ENCODE data around the gene PATJ.
"Not testable (repeated sequence)": the region's sequence is repeated elsewhere in the genome, so short reads cannot be mapped to it uniquely, and the experiment has no call there.

Gene PATJ

DNA sequence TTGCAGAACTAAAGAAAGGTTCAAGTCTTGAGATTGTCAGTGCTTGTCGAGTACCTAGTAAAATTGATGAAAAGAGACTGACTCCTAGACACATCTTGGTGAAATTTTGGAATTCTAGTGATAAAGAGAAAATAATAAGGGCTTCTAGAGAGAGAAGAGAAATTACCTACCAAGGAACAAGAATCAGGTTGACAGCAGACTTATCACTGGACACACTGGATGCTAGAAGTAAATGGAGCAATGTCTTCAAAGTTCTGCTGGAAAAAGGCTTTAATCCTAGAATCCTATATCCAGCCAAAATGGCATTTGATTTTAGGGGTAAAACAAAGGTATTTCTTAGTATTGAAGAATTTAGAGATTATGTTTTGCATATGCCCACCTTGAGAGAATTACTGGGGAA is 468.7 kb downstream of the PATJ start:
- DNase-seq (ENCODE audit: low spot score) = no peak

- DNase-seq (ENCODE audit: low spot score) = no peak
These were observed 470.1 kb downstream of the PATJ start for GRCh38 chr1:62212411-62212810.

GRCh38 chr1:62213075-62213914 is 471.0 kb downstream of the PATJ start:
- no peak for DNase-seq (ENCODE audit: low spot score)

DNA sequence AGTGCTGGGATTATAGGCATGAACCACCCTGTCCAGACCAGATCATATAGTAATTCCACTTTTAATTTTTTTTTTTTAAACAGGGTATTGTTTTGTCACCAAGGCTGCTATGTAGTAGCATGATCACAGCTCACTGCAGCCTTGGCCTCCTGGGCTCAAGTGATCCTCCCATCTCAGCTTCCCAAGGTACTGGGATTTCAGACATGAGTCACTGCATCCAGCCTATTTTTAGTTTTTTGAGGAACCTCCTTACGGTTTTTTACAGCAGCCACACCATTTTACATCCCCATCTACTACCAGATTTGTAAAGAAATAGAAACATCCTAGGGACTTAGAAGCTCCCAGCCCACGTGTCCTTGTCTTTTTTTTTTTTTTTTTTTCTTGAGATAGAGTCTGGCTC is 476.3 kb downstream of the PATJ start:
- DNase-seq (ENCODE audit: low spot score) = no peak

DNA sequence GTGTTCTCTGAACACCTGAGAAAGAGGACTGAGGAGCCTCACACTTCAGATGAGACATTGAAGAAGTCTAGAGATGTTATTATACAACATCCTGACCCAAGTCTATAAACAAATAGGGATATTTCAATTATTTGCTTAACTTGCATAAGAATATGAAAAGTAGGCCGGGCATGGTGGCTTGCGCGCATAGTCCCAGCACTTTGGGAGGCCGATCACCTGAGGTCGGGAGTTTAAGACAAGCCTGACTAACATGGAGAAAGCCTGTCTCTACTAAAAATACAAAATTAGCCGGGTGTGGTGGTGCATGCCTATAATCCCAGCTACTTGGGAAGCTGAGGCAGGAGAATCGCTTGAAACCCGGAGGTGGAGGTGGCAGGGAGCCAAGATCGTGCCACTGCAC is 478.2 kb downstream of the PATJ start:
- DNase-seq (ENCODE audit: low spot score) = not testable (repeated sequence)

DNA sequence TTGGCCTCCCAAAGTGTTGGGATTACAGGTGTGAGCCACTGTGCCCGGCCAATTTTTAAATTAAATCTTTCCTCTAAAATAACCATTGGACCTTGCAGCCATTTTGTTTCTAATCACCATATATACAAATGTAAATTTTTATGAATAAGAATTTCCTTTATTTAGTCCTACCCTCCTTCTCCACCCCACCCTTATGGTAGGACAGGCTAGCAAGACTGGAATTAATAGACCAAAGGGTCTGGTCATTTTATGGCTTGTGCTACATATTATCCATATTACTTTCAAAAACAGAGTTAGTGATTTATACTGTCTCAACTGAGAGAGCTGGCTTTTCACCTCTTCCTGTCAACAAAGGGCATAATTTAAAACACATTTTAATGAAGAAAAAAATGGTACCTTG is 478.9 kb downstream of the PATJ start:
- DNase-seq (ENCODE audit: low spot score) = no peak

DNA sequence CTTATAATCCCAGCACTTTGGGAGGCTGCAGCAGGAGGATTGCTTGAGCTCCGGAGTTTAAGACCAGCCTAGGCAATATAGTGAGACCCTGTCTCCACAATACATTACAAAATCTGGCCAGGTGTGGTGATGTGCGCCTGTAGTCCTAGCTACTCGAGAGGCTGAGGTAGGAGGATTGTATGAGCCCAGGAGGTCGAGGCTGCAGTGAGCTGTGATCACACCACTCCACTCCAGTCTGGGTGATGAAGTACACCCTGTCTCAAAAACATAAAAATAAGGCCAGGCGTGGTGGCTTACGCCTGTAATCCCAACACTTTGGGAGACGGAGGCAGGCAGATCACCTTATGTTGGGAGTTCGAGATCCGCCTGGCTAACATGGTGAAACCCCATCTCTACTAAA is 480.0 kb downstream of the PATJ start:
- no peak for DNase-seq (ENCODE audit: low spot score)

GRCh38 chr1:62224182-62224581 is 481.9 kb downstream of the PATJ start:
- DNase-seq (ENCODE audit: low spot score) = no peak

DNA sequence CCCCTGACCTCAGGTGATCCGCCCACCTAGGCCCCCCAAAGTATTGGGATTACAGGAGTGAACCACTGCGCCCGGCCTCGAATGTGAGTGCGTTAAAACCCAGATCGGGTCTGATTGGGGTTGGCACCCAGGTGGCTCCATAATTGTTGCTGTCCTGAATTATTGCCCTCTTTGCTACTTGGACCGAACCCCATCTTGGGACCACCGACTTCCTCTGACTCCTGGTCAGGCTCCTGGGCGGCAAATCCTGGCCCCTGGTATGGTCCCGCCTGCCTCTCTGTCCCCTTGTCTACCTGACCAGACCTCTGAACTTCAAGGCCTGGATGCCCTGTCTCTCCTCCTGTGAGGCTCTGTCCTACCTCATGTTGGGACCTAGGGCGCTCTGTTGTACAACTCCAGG is 485.2 kb downstream of the PATJ start:
- DNase-seq (ENCODE audit: low spot score) = no peak

All from GM03348 (cell line).